Keratinocyte (primary cell): ENCODE measurements around the gene EVX2. TPM values are rescaled to one million over a fixed set of nuclear protein-coding genes. Genes with fewer than 3 reads are reported as not detected.

Source experiments
- DNase-seq: peaks from one replicate; pipeline ENCODE4 v3.0.0-alpha.2; 2011; ENCODE audit warnings: low read depth, missing footprints, low spot score
- FAIRE-seq: peaks from 2 replicates; lab custom pipeline; 2011; peaks lifted over from hg19 to GRCh38; lab: Jason Lieb, UNC
- H2AFZ ChIP-seq: 2 replicates; pipeline ENCODE4 v1.6.0; 2012; ENCODE audit warnings: low read length, control low read depth, inconsistent platforms; ENCODE audit not compliant: control insufficient read depth
- H3K27ac ChIP-seq: 2 replicates; pipeline ENCODE4 v1.5.1; 2011; ENCODE audit warnings: low read length; ENCODE audit not compliant: control insufficient read depth, insufficient read depth
- H3K27me3 ChIP-seq: 3 replicates; pipeline ENCODE4 v1.6.0; 2011; ENCODE audit warnings: low read length; ENCODE audit not compliant: control insufficient read depth, insufficient read depth; ENCODE audit errors: extremely low read depth
- H3K36me3 ChIP-seq, 2 experiments: 2 replicates in 1 of 2; 3 replicates in 1 of 2; pipeline ENCODE4 v1.5.1; 2011; ENCODE audit warnings: low read length in 2 of 2, mild to moderate bottlenecking in 1 of 2; ENCODE audit not compliant: control insufficient read depth in 2 of 2, insufficient read depth in 2 of 2; ENCODE audit errors: extremely low read depth in 1 of 2
- H3K4me1 ChIP-seq: 3 replicates; pipeline ENCODE4 v1.5.1; 2011; ENCODE audit warnings: low read length; ENCODE audit not compliant: control insufficient read depth, insufficient read depth; ENCODE audit errors: extremely low read depth
- H3K4me2 ChIP-seq: 3 replicates; pipeline ENCODE4 v1.6.0; 2011; ENCODE audit warnings: low read depth, low read length; ENCODE audit not compliant: control insufficient read depth, insufficient read depth; ENCODE audit errors: extremely low read depth
- H3K4me3 ChIP-seq, 3 experiments: fragments of 200-600 bp in 1 of 3; sonication (generic) in 1 of 3; 2 replicates in 2 of 3; 3 replicates in 1 of 3; pipeline ENCODE4 v1.5.1; 2011 to 2016; ENCODE audit warnings: low read length in 3 of 3, mild to moderate bottlenecking in 3 of 3, control low read depth in 2 of 3, inconsistent platforms in 1 of 3, low read depth in 1 of 3, mixed read lengths in 1 of 3, mixed run types in 1 of 3, moderate library complexity in 1 of 3; ENCODE audit not compliant: control insufficient read depth in 2 of 3, insufficient read depth in 2 of 3; ENCODE audit errors: extremely low read depth in 1 of 3
- H3K79me2 ChIP-seq: 2 replicates; pipeline ENCODE4 v1.6.0; 2012; ENCODE audit warnings: low read length; ENCODE audit not compliant: control insufficient read depth, insufficient read depth
- H3K9ac ChIP-seq: 3 replicates; pipeline ENCODE4 v1.6.0; 2011; ENCODE audit warnings: low read length; ENCODE audit not compliant: control insufficient read depth, insufficient read depth; ENCODE audit errors: extremely low read depth
- H3K9me1 ChIP-seq: 3 replicates; pipeline ENCODE4 v1.6.0; 2011; ENCODE audit warnings: low read length; ENCODE audit not compliant: control insufficient read depth, insufficient read depth; ENCODE audit errors: extremely low read depth
- H3K9me3 ChIP-seq: 2 replicates; pipeline ENCODE4 v1.5.1; 2012; ENCODE audit warnings: low read depth, low read length; ENCODE audit not compliant: control insufficient read depth
- H4K20me1 ChIP-seq: 3 replicates; pipeline ENCODE4 v1.6.0; 2011; ENCODE audit warnings: low read length; ENCODE audit not compliant: control insufficient read depth, insufficient read depth; ENCODE audit errors: extremely low read depth
- CTCF ChIP-seq, 3 experiments: IDR thresholded peaks in 1 of 3; conservative IDR thresholded peaks in 1 of 3; optimal IDR thresholded peaks in 1 of 3; 2 replicates in 2 of 3; 3 replicates in 1 of 3; pipeline versions ENCODE3 to v1.5.1; 2011; ENCODE audit warnings: low read length in 3 of 3, mild to moderate bottlenecking in 3 of 3, moderate library complexity in 2 of 3, control low read depth in 1 of 3, inconsistent platforms in 1 of 3; ENCODE audit not compliant: insufficient read depth in 2 of 3; ENCODE audit errors: extremely low read depth in 1 of 3
- EZH2 ChIP-seq: IDR thresholded peaks from one replicate; pipeline ENCODE4 v1.6.1; 2012; ENCODE audit warnings: inconsistent platforms, mild to moderate bottlenecking, low read length, moderate library complexity
- dilution Hi-C: fragments of 300-500 bp; cut with MboI; formaldehyde crosslinking; loops from one replicate; pipeline ENCODE4 v1.7.0; 2020; ENCODE audit warnings: low sequenced_read_pairs; ENCODE audit not compliant: extremely low pct_ligation_motif_present
- polyA plus RNA-seq, 5 experiments: library from polyadenylated mRNA; depleted of rRNA in 3 of 5; stranded (reverse) in 3 of 5; stranded (forward) in 1 of 5; unstranded in 1 of 5; fragments of >200 nt; gene quantifications; 1 replicate in 1 of 5; 2 replicates in 3 of 5; 3 replicates in 1 of 5; pipeline versions ENCODE4 v1.2.1 to v1.2.3, GENCODE V29; 2011 to 2012; ENCODE audit warnings: missing spikeins in 2 of 5, low read depth in 1 of 5, low replicate concordance in 1 of 5

The EVX2 gene
- polyA plus RNA-seq, 1 donor (not counting 4 experiments of a cell fraction or from before 2014, with no cell fraction given): not detected

- FAIRE-seq: no peak
- Histone ChIP-seq H3K4me1 (no peaks in the 10 kb centered on the region), H3K79me2 (no peaks in the 10 kb centered on the region), H2AFZ (no peak overlapping the region), H3K9ac (no peak overlapping the region), H4K20me1 (peaks cover 2% of the 10 kb centered on the region), H3K27me3 (peaks cover 95% of the 10 kb centered on the region), H3K4me3 (no peak overlapping the region), H3K36me3 (no peaks in the 10 kb centered on the region), H3K4me2 (no peak overlapping the region), H3K9me1 (no peaks in the 10 kb centered on the region), H3K27ac (no peak overlapping the region), H3K9me3 (peaks cover 4% of the 10 kb centered on the region)
- TF ChIP-seq EZH2 (peak; percentile 62), CTCF (optimal IDR thresholded peaks at IDR 0.05 in 1 of 3, IDR thresholded peaks at IDR 0.05 in 1 of 3, conservative IDR thresholded peaks at IDR 0.05 in 1 of 3; ENCODE audit: extremely low read depth in 1 of 3, insufficient read depth in 2 of 3, low read length in 3 of 3) (no peak)
- no peak for DNase-seq
- dilution Hi-C loops: no loop called here
Observed at GRCh38 chr2:176111846-176112374, 28.1 kb upstream of the EVX2 start.

- dilution Hi-C loops: no loop called here
Observed at GRCh38 chr2:176111309-176111663, 27.5 kb upstream of the EVX2 start.

More at GRCh38 chr2:176111309-176111663, 27.5 kb upstream of the EVX2 start:
- Histone ChIP-seq H3K9me3 (no peaks in the 10 kb centered on the region), H3K4me1 (peaks cover 2% of the 10 kb centered on the region), H3K4me3 (no peak overlapping the region), H3K27me3 (peaks cover 95% of the 10 kb centered on the region), H3K9ac (no peak overlapping the region), H3K27ac (no peak overlapping the region), H3K9me1 (no peaks in the 10 kb centered on the region), H3K79me2 (no peaks in the 10 kb centered on the region), H3K4me2 (no peak overlapping the region), H3K36me3 (no peaks in the 10 kb centered on the region), H2AFZ (no peak overlapping the region), H4K20me1 (peaks cover 2% of the 10 kb centered on the region)
- DNase-seq: no peak
- no peak for FAIRE-seq
- TF ChIP-seq EZH2 (no peak), CTCF (optimal IDR thresholded peaks at IDR 0.05 in 1 of 3, IDR thresholded peaks at IDR 0.05 in 1 of 3, conservative IDR thresholded peaks at IDR 0.05 in 1 of 3; ENCODE audit: extremely low read depth in 1 of 3, insufficient read depth in 2 of 3, low read length in 3 of 3) (peak; percentile 55 to 83 (median 75))
